PFSK-1 (cell line): Measurements from ENCODE around the gene HS6ST1.

ENCODE experiments used
- FOXP2 ChIP-seq: optimal IDR thresholded peaks from 2 replicates; pipeline ENCODE3; 2011; ENCODE audit warnings: borderline replicate concordance, control low read depth, inconsistent platforms; ENCODE audit not compliant: insufficient read depth; ENCODE audit errors: extremely low read length, extremely low read depth
- POLR2AphosphoS5 ChIP-seq: IDR thresholded peaks from 2 replicates; pipeline ENCODE4 v1.6.1; 2012; ENCODE audit warnings: low read depth, mild to moderate bottlenecking, control low read depth, low read length, moderate library complexity
- REST ChIP-seq, 2 experiments: IDR thresholded peaks; 2 replicates each; pipeline versions ENCODE4 v1.6.1 to v1.8.0; 2011 to 2012; ENCODE audit warnings: low read depth in 2 of 2, low read length in 2 of 2, control low read depth in 1 of 2, inconsistent platforms in 1 of 2, mild to moderate bottlenecking in 1 of 2, moderate library complexity in 1 of 2; ENCODE audit not compliant: insufficient read depth in 1 of 2
- SIN3A ChIP-seq: IDR thresholded peaks from 2 replicates; pipeline ENCODE4 v1.6.1; 2012; ENCODE audit warnings: mild to moderate bottlenecking, low read length, moderate library complexity, borderline replicate concordance; ENCODE audit not compliant: insufficient read depth
- TAF1 ChIP-seq: IDR thresholded peaks from 2 replicates; pipeline ENCODE4 v1.6.1; 2012; ENCODE audit warnings: low read length, control low read depth, borderline replicate concordance; ENCODE audit not compliant: insufficient read depth

Gene HS6ST1

DNA sequence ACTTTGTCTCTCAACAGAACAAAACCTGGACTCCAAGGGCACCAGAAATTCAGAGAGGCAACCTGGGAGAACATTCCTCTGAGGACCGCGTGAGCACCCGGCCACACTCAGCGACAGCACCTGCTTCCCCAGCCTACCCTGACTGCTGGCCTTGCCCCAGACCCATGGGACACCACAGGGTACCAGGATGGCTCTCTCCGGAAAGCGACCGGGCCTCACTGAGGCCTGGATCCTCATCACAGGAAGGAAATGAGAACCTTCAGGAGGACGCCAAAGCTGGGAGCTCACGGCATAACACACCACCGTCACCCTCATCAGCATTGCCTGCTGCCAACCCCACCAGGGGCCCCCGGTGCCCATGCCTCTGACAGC lies 38.9 kb downstream of the HS6ST1 start:
- TF ChIP-seq FOXP2 = no peak
- TF ChIP-seq TAF1 = no peak
- TF ChIP-seq POLR2AphosphoS5 = no peak
- no peak for TF ChIP-seq REST (IDR thresholded peaks at IDR 0.05; ENCODE audit: insufficient read depth in 1 of 2, low read depth in 2 of 2, low read length in 2 of 2)
- no peak for TF ChIP-seq SIN3A

- no peak for TF ChIP-seq FOXP2
- no peak for TF ChIP-seq SIN3A
- TF ChIP-seq REST (IDR thresholded peaks at IDR 0.05; ENCODE audit: insufficient read depth in 1 of 2, low read depth in 2 of 2, low read length in 2 of 2) = no peak
- no peak for TF ChIP-seq TAF1
- TF ChIP-seq POLR2AphosphoS5 = no peak
These were observed 39.7 kb downstream of the HS6ST1 start for GRCh38 chr2:128279009-128279408.

GRCh38 chr2:128277961-128278681 lies 40.5 kb downstream of the HS6ST1 start:
- no peak for TF ChIP-seq REST (IDR thresholded peaks at IDR 0.05; ENCODE audit: insufficient read depth in 1 of 2, low read depth in 2 of 2, low read length in 2 of 2)
- no peak for TF ChIP-seq TAF1
- TF ChIP-seq POLR2AphosphoS5 = no peak
- no peak for TF ChIP-seq FOXP2
- TF ChIP-seq SIN3A = no peak

- TF ChIP-seq REST (IDR thresholded peaks at IDR 0.05; ENCODE audit: insufficient read depth in 1 of 2, low read depth in 2 of 2, low read length in 2 of 2) (no peak), POLR2AphosphoS5 (no peak), TAF1 (no peak), FOXP2 (no peak), SIN3A (no peak)
These were observed 41.6 kb downstream of the HS6ST1 start for GRCh38 chr2:128276878-128277675.
